HG02623 (cell line): Measurements from ENCODE around the gene CTTN.
"Not testable (repeated sequence)": the region's sequence is repeated elsewhere in the genome, so short reads cannot be mapped to it uniquely, and the experiment has no call there.

Source experiments
- ATAC-seq: cut with Tn5 transposase; IDR thresholded peaks from one replicate; pipeline ENCODE4 v1.9.1; 2021; ENCODE audit warnings: moderate library complexity; ENCODE audit not compliant: unreplicated experiment

Gene CTTN

DNA sequence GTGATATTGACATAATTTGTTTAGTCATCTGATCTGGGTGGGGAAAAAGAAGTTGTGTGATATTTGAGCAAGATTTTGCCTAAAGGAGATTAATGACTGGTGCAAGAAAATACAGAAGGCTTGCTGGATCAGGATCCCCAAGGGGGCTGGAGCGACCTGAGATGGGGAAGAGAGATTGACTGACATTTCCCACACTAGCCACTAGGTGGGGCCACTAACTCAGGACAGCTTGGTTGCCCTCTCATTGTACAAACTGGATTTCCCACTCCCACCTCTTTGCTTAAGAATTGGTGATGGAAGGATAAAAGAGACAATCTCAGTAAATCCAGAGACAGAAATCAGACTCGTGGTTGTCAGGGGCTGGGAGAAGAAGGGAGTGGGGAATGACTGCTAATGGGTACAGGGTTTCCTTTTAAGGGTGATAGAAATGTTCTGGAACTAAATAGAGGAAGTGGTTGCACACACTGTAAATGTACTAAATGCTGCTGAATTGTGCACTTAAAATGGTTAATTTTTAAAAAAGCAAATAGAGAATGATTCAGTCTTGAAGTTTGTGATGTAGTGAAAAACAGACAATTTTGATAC is 50.7 kb downstream of the CTTN start:
- ATAC-seq = no peak

DNA sequence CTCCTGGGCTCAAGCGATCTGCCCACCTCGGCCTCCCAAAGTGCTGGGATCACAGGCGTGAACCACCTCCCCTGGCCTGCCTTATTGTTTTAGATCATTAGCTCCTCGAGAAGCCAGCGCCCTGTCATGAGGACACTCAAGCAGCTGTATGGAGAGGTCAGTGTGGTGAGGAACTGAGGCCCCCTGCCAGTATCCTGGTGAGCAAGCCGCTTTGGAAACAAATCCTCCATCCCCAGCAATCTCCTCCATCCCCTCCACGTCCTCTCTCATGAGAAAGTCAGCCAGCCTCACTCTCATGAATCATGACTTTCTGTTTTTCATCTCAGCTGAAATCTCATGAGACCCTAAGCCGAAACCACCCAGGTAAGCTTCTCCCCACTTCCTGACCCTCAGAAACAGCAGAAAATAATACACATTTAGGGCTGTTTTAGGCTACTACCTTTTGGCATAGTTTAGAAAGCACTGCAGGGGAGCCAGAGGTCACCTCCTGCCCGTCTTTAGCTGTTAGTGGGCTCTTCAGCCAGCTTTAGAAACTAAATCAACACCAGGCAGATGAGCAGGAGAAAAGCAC is 56.0 kb downstream of the CTTN start:
- no peak for ATAC-seq

DNA sequence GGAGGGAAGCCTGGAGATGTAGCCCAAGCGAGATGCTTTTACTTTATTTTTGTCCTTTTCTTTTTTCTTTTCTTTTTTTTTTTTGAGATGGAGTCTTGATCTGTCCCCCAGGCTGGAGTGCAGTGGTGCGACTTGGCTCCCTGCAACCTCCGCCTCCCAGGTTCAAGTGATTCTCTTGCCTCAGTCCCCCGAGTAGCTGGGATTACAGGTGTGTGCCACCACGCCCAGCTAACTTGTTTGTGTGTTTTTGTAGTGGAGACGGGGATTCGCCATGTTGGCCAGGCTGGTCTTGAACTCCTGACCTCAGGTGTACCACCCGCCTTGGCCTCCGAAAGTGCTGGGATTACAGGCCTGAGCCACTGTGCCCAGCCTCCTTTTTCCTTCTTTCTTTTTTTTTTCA is 56.5 kb downstream of the CTTN start:
- not testable (repeated sequence) for ATAC-seq

DNA sequence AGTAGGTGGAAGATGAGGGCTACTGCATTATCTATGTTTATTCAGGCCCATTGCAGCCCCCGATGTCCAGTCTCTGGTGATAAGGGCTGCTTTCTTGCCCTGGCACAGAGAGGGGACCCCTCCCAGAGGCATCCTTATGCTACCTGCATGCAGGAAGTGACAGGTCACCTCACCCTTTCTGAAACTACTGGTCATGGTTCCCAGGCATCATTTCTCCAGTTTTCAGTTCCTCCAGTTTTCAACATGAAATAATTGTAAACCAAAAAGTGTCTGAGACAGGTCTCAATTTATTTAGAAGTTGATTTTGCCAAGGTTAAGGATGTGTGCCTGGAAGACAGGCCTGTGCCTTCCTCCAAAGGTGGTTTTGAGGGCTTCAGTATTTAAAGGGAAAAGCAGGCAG is 57.0 kb downstream of the CTTN start:
- ATAC-seq = no peak

DNA sequence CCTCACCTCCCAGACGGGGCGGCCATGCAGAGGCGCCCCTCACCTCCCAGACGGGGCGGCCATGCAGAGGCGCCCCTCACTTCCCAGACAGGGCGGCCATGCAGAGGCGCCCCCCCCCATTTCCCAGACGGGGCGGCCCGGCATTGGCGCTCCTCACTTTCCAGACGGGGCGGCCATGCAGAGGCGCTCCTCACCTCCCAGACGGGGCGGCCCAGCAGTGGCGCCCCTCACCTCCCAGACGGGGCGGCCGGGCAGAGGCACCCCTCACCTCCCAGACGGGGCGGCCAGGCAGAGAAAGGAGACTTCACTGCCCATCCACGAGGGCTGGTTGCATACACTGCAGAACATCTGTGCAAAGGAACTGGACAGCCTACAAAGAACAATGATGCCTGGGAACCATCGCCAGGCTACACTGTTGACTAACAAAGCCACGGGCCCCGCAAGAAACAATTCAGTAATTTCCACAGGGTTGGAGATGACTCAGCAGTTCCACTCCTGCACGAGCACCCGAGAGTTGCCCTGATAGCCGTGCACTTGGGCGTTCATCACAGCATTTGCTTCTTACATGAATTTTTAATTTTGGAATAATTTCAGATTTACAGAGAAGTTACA is 58.7 kb downstream of the CTTN start:
- no peak for ATAC-seq

DNA sequence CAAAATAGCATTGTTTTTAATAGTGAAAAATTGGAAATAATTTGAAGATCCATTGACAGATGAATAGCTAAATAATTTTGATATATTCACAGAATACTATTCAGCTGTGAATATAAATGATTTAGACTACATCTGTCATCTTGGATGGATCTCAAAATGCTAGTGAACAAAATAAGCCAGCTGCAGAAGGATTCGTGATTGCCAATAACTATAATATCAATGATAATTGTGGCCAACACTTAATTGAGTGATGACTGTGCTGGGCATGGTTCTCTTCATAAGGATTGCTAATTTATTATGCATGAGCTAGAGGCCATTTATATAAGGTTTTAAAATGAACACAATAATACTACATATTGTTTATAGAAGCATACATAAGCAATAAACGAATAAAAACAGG is 60.4 kb downstream of the CTTN start:
- ATAC-seq = no peak

DNA sequence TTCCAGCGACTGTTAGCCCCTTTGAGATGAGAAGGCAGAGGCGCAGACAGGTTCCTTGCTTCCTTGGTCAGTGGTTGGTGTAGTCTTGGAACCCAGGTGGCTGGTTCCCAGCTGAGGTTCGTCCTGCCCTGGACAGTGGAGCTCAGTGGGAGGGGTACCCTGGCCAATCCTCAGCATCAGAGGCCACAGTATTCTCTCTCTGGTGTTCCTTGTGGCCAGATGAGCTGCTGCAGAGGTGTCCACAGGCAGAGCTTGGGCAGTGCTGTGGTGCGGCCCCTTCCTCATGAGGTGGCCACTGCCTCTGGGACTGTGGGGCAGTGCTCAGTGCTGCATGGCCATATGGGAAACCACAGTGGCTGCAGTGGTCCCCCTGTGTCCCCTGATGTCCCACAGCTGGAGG is 61.8 kb downstream of the CTTN start:
- no peak for ATAC-seq

DNA sequence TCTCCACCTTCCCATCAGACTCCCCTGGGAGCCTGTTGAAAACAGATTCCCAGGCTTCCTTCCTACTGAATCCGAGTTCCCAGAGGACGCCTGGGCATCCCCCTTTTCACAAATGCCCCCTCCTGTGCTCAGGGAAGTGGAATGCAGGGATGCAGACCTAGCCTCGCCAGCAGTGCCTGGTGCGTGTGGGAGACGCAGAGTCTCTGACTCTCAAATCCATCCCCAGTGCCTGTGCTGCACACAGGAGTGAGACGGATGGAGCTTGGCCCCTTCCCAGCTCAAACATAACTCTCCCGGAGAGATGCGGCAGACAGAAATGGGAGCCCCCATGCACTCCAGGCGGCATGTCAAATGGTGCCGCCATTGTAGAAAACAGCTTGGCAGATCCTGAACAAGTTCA is 62.6 kb downstream of the CTTN start:
- no peak for ATAC-seq

DNA sequence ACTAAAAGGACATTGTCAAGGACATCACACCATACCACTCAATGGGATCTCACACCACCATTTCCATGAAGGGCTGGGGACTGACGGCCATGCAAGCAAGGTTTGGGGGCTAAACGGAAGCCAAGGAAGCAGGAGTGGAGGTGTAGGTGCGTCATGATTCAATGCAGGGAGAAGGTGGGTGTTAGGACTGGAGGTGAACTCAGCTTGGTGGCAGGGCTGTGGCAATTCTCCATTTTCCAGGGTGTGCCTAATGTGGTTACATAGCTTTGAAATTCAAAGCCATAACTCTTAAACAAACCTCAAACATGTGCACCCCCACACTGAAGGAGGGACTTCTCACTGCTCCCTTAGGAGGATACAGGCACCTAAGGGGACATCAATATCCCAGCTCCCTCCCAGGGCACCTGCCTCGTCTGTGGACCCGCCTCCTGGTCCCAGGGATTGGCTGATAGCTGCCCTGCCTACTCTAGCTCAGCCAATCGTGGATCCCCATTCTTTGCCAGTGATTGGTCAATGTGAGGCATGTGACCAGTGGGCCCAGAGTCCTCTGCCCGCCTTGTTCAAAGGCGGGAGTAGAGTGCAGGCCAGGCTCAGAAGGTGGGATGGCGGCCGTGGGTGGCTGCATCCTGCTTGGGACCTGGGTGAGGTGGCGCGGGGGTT is 64.6 kb downstream of the CTTN start:
- ATAC-seq = no peak

DNA sequence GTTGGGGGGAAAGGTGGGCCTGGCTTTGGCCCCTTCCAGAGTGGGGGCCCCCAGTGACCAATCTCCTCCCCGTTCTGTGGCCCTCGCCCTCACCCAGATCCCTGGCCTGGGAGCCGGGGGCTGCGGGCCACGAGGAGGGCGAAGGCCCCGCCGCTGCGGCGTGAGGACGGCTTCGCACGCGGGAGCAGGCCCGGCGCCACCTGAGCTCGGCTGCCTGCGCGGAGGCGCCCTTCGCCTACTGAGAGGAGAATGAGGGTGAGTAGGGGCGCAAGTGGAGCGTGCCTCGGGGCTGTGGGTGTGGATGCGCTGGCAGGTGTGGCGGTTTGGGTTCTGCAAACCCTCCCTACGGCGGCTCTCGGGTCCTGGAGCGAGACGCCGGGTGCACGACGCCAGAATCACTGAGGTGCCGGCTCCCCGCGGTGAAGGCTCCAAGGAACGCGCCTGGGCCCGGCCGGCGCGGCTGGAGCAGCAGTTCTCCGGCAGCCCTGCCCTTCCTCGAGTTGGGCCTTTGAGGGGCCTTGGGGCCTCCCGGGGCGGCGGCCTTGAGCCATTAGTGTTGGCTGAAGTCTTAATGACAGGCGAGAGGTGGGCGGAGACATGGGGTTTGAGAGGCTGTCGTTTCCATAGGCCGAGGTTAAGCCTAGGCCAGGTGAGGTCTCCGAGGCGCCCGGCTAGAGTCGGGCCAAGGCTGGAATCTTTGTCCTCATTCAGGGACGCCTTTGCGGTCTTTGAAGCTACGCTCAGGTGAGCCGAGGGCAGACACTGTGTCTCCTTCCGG is 65.3 kb downstream of the CTTN start:
- ATAC-seq = no peak

DNA sequence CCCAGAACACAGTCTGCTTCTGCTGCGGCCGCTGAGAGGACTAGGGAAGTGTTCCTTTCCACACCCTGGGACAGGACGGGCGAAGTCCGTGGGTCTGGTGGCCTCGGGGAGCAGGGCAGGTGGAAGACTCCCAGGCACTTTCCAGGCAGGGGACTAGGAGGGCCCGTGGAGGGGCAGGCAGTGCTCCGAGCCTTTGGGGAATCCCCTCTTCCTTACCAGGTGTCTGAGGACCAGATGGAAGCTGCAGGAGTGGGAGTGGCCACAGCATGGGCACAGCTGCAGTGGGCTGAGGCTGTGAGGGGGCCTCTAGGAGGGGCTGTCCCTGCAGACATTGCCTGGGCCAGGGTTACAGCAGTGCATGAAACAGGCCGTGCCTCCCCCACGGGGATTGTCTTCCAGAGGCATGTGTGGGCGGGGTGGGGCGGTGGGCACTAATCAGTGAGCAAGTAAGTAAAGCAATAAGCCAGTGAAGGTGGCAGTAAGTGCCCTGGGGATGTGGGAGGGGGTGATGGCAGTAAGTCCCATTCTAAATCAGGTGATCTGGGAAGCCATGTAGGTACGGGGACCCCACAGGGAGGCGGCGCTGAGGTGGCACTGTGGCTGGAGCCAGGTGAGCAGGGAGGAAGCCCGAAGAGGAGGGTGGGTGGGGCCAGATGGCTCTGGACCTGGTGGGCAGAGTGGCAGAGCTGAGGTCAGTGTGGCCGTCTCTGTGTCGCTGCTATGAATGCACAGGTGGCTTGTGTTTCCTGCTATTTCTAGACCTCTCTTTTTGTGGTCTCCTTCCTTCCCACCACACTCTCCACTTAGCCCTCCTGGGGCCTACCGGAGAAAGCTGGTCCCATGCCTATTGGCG is 66.4 kb downstream of the CTTN start:
- no peak for ATAC-seq

DNA sequence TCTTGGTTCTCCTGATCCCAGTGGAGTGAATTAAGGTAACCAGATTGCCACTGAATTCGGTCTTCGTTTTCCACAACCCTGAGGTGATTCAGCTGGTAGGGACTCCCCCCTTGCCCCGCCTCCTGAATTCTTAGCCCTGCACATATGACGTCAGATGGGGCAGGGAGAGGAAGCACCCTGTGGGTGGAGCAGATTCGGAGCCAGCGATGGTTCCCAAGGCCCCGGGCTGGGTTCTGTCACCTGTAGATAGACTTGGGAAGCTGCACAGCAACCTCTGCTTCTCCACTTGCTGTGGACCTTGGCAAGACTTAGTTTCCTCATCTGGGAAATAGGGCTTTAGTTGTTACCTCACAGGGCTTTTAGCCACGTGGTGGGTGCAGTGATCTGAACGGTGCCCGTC is 67.8 kb downstream of the CTTN start:
- ATAC-seq = no peak

DNA sequence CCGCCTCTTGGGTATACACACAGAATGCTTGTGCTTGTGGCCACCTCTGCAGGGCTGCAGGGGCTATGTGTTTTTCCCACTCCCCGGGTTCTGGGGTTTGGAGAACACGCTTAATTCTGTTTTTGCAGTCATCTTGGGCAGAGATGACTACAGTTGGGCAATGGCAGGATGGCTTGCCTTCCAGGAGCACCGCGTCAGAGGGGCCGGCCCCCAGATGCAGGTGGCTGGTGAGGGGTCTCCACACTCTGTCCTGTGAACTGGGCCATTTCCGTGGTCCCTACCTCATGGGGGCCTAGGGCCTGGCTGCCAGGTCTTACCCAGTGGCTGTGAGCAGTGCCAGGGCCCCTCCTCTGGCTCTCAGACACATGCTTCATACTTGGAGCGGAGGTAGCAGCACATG is 68.3 kb downstream of the CTTN start:
- no peak for ATAC-seq

DNA sequence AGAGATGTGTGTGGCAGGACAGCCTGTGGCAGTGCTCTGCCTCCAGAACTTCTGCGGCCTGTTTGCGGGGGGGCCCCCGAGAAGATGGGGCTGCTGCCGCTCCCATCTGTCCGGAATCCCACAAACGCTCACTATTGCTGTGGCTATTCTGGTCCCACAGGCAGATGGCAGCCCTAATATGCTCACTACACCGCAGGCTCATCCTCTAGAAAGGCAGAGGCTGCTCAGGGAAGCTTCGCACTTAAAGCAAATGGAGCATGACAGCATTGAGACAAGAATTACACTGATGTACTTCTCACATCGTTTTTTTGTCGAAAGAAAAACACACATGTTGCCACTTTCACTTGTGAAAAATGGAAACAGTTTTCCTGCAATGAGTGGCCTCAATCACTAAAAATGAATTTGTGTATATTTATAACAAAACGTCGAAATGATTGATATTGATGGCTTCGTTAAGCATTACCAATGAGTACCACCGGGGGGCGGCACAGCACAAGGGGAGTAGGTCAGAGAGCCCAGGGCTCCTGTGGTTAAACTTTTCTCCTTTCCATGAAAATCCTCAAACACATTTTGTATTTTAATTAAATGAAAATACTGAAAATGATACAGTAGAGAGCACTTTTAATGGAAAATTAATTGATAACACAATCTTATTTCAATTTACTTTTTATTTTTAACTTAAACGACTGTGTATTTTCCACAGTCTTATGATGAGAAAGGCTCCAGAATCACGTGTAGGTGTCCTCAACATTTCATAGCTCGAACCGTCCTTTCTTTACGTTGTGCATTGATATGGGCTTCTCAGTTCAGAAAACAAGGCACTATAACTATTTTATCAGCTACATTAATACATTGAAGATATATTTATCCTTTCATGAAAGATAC is 69.1 kb downstream of the CTTN start:
- ATAC-seq = no peak

DNA sequence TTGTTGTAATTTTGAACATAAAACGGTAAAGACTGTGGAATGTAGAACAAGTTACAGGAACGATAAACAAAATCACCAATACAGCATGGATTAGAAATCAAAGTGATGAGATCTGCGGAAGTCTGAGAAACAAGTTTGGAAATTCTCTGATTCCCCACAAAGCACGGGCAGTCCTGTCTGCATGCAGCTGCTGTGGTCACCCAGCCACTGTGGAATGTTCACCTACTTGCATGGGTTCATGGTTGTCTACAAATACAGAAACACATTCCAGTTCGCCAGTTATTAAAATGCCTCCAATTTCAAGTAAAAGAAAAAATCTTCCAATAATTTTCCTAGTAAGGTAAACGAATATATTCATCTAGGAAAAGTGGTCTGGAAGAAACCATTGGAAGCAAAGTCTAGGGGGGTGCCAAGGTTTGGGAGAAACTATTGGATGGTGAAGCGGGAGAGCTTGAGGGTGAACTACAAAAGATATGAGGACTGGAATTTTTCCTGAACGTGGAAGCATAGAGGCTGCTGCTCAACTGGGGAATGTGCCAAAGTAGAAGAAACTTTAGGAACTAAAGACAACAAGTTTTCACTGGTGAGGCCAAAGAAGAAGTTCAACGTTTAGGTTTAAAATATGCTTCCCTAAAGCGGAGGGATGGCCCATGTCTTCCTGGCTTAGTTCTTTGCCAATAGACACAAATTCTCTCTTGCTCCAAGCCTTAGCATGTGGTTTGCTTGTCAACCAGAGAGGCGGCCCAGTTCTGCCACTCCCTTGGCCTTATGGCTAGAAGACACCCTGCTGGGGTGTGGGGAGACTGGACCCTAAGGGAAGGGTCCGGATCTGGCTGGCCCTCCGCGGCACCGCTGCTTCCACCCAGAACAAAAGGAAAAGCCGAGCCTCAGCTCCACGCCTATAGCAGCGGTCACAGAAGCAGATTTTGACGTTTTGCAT is 70.2 kb downstream of the CTTN start:
- ATAC-seq = no peak

DNA sequence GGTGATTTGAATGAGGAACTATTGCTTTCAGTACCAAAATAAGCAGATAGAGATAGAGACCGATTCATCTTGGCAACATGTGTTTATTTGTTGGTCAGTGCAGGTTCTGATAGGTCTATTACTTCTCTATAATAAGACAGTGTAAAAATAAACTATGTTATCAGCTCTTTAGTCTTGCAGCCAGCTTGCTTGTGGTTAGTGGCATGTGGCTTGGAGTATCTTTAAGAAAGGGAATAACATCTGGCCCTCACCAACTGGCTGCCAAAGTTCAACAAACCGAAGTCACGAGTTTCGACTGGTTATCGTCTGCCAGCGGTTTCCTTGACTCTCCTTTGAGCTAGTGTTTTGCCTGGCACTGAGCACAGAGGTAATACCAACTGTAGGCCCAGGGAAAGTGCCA is 71.8 kb downstream of the CTTN start:
- peak; percentile 45 for ATAC-seq

DNA sequence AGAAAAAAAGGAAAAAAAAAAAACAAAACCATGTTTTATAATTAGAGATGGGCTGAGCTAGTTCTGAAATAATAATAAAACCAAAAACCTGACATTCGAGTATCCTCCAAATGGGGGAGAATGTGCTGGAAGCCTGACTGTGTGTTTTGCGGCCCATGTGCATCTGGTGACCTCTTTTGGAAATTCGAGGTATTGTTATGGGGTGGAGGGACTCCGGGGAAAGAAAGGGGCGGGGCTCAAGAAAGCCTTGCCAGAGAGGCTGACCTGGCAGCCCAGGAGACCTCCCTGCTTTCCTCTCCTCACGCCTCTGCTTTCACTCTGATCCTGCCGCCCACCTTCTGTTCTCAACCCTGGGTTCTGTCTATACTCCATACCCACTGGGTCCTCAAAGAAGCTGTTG is 72.9 kb downstream of the CTTN start:
- ATAC-seq = no peak

DNA sequence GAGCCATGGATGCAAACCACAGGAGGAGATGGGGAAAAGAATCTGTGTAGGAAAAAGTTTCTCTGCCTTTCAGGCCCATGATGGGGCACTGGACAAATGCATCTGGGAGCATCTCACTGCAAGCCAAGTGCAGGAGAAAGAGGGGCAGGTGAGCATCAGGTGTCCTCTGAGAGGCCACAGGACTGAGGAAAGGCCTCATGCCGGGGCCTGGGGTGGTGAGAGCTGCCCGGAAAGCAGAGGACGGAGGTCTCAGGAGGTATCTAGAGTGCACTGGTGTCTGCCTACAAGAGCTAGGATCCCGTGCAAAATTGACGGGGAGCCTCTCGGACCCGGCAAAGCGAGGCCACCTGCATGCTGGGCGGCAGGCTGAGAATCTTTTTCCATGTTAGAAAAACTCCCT is 73.9 kb downstream of the CTTN start:
- ATAC-seq = no peak
